HepG2 (cell line): ENCODE results near the gene MRPS7. TPM values are rescaled to one million over a fixed set of nuclear protein-coding genes. Genes with fewer than 3 reads are reported as not detected.

Experiments used
- HNF4G ChIP-seq, 2 experiments: sonication (generic) in 1 of 2; formaldehyde crosslinking in 1 of 2; IDR thresholded peaks; 2 replicates each; pipeline versions ENCODE4 v1.4.0 to v1.6.1; 2011 to 2020; ENCODE audit warnings: borderline replicate concordance in 2 of 2, low read depth in 2 of 2, mild to moderate bottlenecking in 2 of 2, low read length in 1 of 2, missing genetic modification reagents in 1 of 2, moderate library complexity in 1 of 2
- HNRNPUL1 ChIP-seq: fragments of 200-400 bp; formaldehyde crosslinking; IDR thresholded peaks from 2 replicates; pipeline ENCODE4 v1.6.1; 2017; ENCODE audit warnings: low read depth, mild to moderate bottlenecking, low read length, moderate library complexity
- ISX ChIP-seq: sonication (generic); formaldehyde crosslinking; conservative IDR thresholded peaks from 2 replicates; pipeline ENCODE4 v1.5.0; 2020; ENCODE audit warnings: missing genetic modification reagents
- KLF13 ChIP-seq: sonication (generic); formaldehyde crosslinking; IDR thresholded peaks from 2 replicates; pipeline ENCODE4 v1.4.0; 2020; ENCODE audit warnings: mild to moderate bottlenecking, missing genetic modification reagents
- KMT2A ChIP-seq: sonication (generic); formaldehyde crosslinking; IDR thresholded peaks from 2 replicates; pipeline ENCODE4 v1.4.0; 2020; ENCODE audit warnings: missing genetic modification reagents
- MBNL3 ChIP-seq: fragments of 250-450 bp; sonication (Bioruptor Pico); conservative IDR thresholded peaks from 2 replicates; pipeline ENCODE4 v1.8.0; 2022; ENCODE audit warnings: mild to moderate bottlenecking, inconsistent platforms
- NFE2L1 ChIP-seq: sonication (generic); formaldehyde crosslinking; IDR thresholded peaks from 2 replicates; pipeline ENCODE4 v1.4.0; 2020; ENCODE audit warnings: missing genetic modification reagents, mild to moderate bottlenecking, borderline replicate concordance
- NRL ChIP-seq: sonication (generic); formaldehyde crosslinking; IDR thresholded peaks from 2 replicates; pipeline ENCODE4 v1.5.0; 2020; ENCODE audit warnings: missing genetic modification reagents, mild to moderate bottlenecking, moderate library complexity, borderline replicate concordance
- PAXIP1 ChIP-seq: sonication (generic); formaldehyde crosslinking; conservative IDR thresholded peaks from 2 replicates; pipeline ENCODE4 v1.4.0; 2020; ENCODE audit warnings: mild to moderate bottlenecking, missing genetic modification reagents, moderate library complexity
- TFE3 ChIP-seq: IDR thresholded peaks from 2 replicates; pipeline ENCODE4 v1.6.1; 2016
- USF2 ChIP-seq, 2 experiments: sonication (generic) in 1 of 2; formaldehyde crosslinking in 1 of 2; IDR thresholded peaks; 2 replicates each; pipeline versions ENCODE4 v1.5.1 to v1.6.1; 2011 to 2020; ENCODE audit warnings: borderline replicate concordance in 1 of 2, low read depth in 1 of 2, low read length in 1 of 2, mild to moderate bottlenecking in 1 of 2, missing genetic modification reagents in 1 of 2, moderate library complexity in 1 of 2
- ZFP91 ChIP-seq: sonication (generic); formaldehyde crosslinking; IDR thresholded peaks from 2 replicates; pipeline ENCODE4 v1.9.0; 2022; ENCODE audit warnings: missing genetic modification reagents, mild to moderate bottlenecking, borderline replicate concordance
- ZNF317 ChIP-seq: sonication (generic); formaldehyde crosslinking; IDR thresholded peaks from 2 replicates; pipeline ENCODE4 v1.5.0; 2020; ENCODE audit warnings: mild to moderate bottlenecking, missing genetic modification reagents
- ZNF441 ChIP-seq: sonication (generic); formaldehyde crosslinking; IDR thresholded peaks from 2 replicates; pipeline ENCODE4 v1.7.0; 2021; ENCODE audit warnings: missing genetic modification reagents, borderline replicate concordance
- ZSCAN31 ChIP-seq: sonication (generic); formaldehyde crosslinking; IDR thresholded peaks from 2 replicates; pipeline ENCODE4 v1.5.0; 2020; ENCODE audit warnings: low read depth, mild to moderate bottlenecking, missing genetic modification reagents
- polyA plus RNA-seq, 8 experiments: library from polyadenylated mRNA; depleted of rRNA in 3 of 8; stranded (reverse) in 7 of 8; unstranded in 1 of 8; fragments of >200 nt; fragmentation: Illumina TruSeq in 4 of 8; extraction: Trizol in 4 of 8; gene quantifications; 2 replicates each; pipeline versions ENCODE4 v1.2.1 to v1.2.3, GENCODE V29; 2011 to 2016; ENCODE audit warnings: low read depth in 4 of 8, missing spikeins in 1 of 8, mixed read lengths in 1 of 8; ENCODE audit not compliant: insufficient read depth in 1 of 8
- total RNA-seq, 5 experiments: library from RNA; depleted of rRNA; stranded (reverse); fragments of >200 nt; fragmentation: Illumina TruSeq; extraction: Trizol; gene quantifications; 2 replicates each; pipeline ENCODE4 v1.2.3, GENCODE V29; 2016; ENCODE audit warnings: low read depth in 1 of 5

Gene MRPS7
- total and polyA plus RNA-seq, 2 of the 13 experiments (the other 11 are each of a cell fraction or from before 2014, with no cell fraction given) = 97.0 to 162 TPM

- TF ChIP-seq PAXIP1 (peak; percentile 96), TFE3 (CRISPR knock-in tag) (0 out of 2 replicates have a peak, but pooled peaks have one; percentile 49), ZNF317 (CRISPR knock-in tag) (peak; percentile 60), NRL (peak; percentile 79; the same call in 1 of the 2 replicates), HNF4G (IDR thresholded peaks at IDR 0.05; ENCODE audit: borderline replicate concordance, low read depth, low read length) (peak; percentile 99), HNF4G (CRISPR knock-in tag; IDR thresholded peaks at IDR 0.05; ENCODE audit: borderline replicate concordance, low read depth) (peak; percentile 94), KLF13 (no peak), NFE2L1 (CRISPR knock-in tag) (no peak), KMT2A (peak; percentile 62; the same call in 1 of the 2 replicates), USF2 (IDR thresholded peaks at IDR 0.05; ENCODE audit: low read depth, low read length) (no peak), USF2 (CRISPR knock-in tag; IDR thresholded peaks at IDR 0.05; ENCODE audit: borderline replicate concordance) (no peak), MBNL3 (CRISPR knock-in tag) (no peak), ZNF441 (CRISPR knock-in tag) (peak; percentile 87; the same call in 1 of the 2 replicates), HNRNPUL1 (no peak), ZSCAN31 (CRISPR knock-in tag) (peak; percentile 87), ZFP91 (CRISPR knock-in tag) (peak; percentile 77), ISX (no peak)
Observed at GRCh38 chr17:75308732-75309629, 47.3 kb downstream of the MRPS7 start (continued).
